Mesendoderm (in vitro differentiated cells): ENCODE data around the gene ZGPAT. TPM values are rescaled to one million over a fixed set of nuclear protein-coding genes. Genes with fewer than 3 reads are reported as not detected.
"Not testable (repeated sequence)": the region's sequence is repeated elsewhere in the genome, so short reads cannot be mapped to it uniquely, and the experiment has no call there.

Source experiments
- DNase-seq: peaks from one replicate; pipeline ENCODE4 v3.0.0; 2013
- H2AK5ac ChIP-seq: 2 replicates; pipeline ENCODE4 v1.6.1; 2013; ENCODE audit warnings: low read length, inconsistent platforms
- H2BK120ac ChIP-seq: 2 replicates; pipeline ENCODE4 v1.6.1; 2013; ENCODE audit warnings: low read depth, mild to moderate bottlenecking, low read length, moderate library complexity, mixed read lengths
- H2BK15ac ChIP-seq: replicated peaks from 2 replicates; pipeline ENCODE4 v1.6.1; 2013; ENCODE audit warnings: low read depth, mild to moderate bottlenecking, moderate library complexity
- H2BK5ac ChIP-seq: 2 replicates; pipeline ENCODE4 v1.6.1; 2013; ENCODE audit warnings: low read length, inconsistent platforms
- H3K18ac ChIP-seq: 2 replicates; pipeline ENCODE4 v1.6.1; 2013; ENCODE audit warnings: mild to moderate bottlenecking, low read length, mixed read lengths
- H3K23ac ChIP-seq: one replicate; pipeline ENCODE4 v1.6.1; 2013; ENCODE audit warnings: low read length
- H3K27ac ChIP-seq: 2 replicates; pipeline ENCODE4 v1.5.1; 2013; ENCODE audit warnings: low read depth, mild to moderate bottlenecking, inconsistent platforms, low read length, moderate library complexity
- H3K27me3 ChIP-seq: 2 replicates; pipeline ENCODE4 v1.6.1; 2013; ENCODE audit warnings: low read length, control low read depth, mild to moderate bottlenecking, inconsistent platforms; ENCODE audit not compliant: insufficient read depth, poor library complexity
- H3K36me3 ChIP-seq: 2 replicates; pipeline ENCODE4 v1.6.1; 2013; ENCODE audit warnings: low read length, inconsistent platforms; ENCODE audit not compliant: control insufficient read depth, insufficient read depth
- H3K4ac ChIP-seq: one replicate; pipeline ENCODE4 v1.6.1; 2013; ENCODE audit warnings: low read depth, mild to moderate bottlenecking, low read length, moderate library complexity
- H3K4me1 ChIP-seq: 2 replicates; pipeline ENCODE4 v1.6.1; 2013; ENCODE audit warnings: low read depth, low read length, inconsistent platforms; ENCODE audit not compliant: control insufficient read depth
- H3K4me2 ChIP-seq: 2 replicates; pipeline ENCODE4 v1.6.1; 2013; ENCODE audit warnings: low read length
- H3K4me3 ChIP-seq: 2 replicates; pipeline ENCODE4 v1.5.1; 2013; ENCODE audit warnings: mild to moderate bottlenecking, low read length
- H3K56ac ChIP-seq: one replicate; pipeline ENCODE4 v1.6.1; 2013; ENCODE audit warnings: low read length
- H3K79me1 ChIP-seq: 2 replicates; pipeline ENCODE4 v1.6.1; 2013; ENCODE audit warnings: low read length, inconsistent platforms
- H3K79me2 ChIP-seq: 2 replicates; pipeline ENCODE4 v1.6.1; 2013; ENCODE audit warnings: mild to moderate bottlenecking, low read length; ENCODE audit not compliant: control insufficient read depth, insufficient read depth
- H3K9ac ChIP-seq: 2 replicates; pipeline ENCODE4 v1.6.1; 2013; ENCODE audit warnings: low read length, inconsistent platforms
- H4K5ac ChIP-seq: one replicate; pipeline ENCODE4 v1.6.1; 2013; ENCODE audit warnings: low read length
- H4K8ac ChIP-seq: one replicate; pipeline ENCODE4 v1.6.1; 2013; ENCODE audit warnings: low read depth, mild to moderate bottlenecking, control low read depth, low read length, moderate library complexity
- WGBS: extraction: QIAGEN DNeasy Blood & Tissue Kit; methylation state at CpG from one replicate; pipeline ENCODE4 v1.1.7; 2013; ENCODE audit warnings: low lambda C conversion rate, missing lambda C conversion rate; ENCODE audit not compliant: insufficient coverage; ENCODE audit errors: extremely low coverage; 5-methylcytosine and 5-hydroxymethylcytosine counted together
- polyA plus RNA-seq, 2 experiments: library from polyadenylated mRNA; stranded (reverse); fragments of 200-250 nt; gene quantifications; one replicate each; pipeline ENCODE4 v1.2.3, GENCODE V29; 2013

Gene ZGPAT
- 12.3 TPM for polyA plus RNA-seq (2013, experiment 1 of 2)
- 12.2 TPM for polyA plus RNA-seq (2013, experiment 2 of 2)

GRCh38 chr20:63707558-63708300 is at the start of gene ZGPAT, which contains the start of gene ARFRP1:
ZGPAT (plus strand) TSS chr20:63708039; CDS start chr20:63708581, 542 bp downstream.
ARFRP1 (minus strand) TSS chr20:63707976; CDS start chr20:63707091, 885 bp downstream.
- Histone ChIP-seq H3K23ac (peak within 1 kb of the TSS; percentile 89), H3K9ac (peak within 1 kb of the TSS; percentile 88), H4K5ac (no peak within 1 kb of the TSS), H3K36me3 (peaks cover 6% of the 10 kb centered on the region), H2BK5ac (no peak within 1 kb of the TSS), H3K56ac (peak within 1 kb of the TSS; percentile 96), H3K4me1 (no peaks in the 10 kb centered on the region), H4K8ac (peak within 1 kb of the TSS; percentile 93), H3K79me2 (peaks cover 28% of the 10 kb centered on the region), H3K27ac (no peak within 1 kb of the TSS), H3K4me3 (peak within 1 kb of the TSS; percentile 80), H2BK15ac (no peak within 1 kb of the TSS), H3K4ac (no peak within 1 kb of the TSS), H2BK120ac (no peak within 1 kb of the TSS), H3K79me1 (peaks cover 18% of the 10 kb centered on the region), H3K27me3 (no peaks in the 10 kb centered on the region), H2AK5ac (no peak within 1 kb of the TSS), H3K4me2 (peak within 1 kb of the TSS; percentile 95), H3K18ac (peak within 1 kb of the TSS; percentile 63)
- peak; percentile 91 for DNase-seq
- WGBS = no CpG with 5 or more reads among the region's 98 CpGs

GRCh38 chr20:63658749-63659187 is 49.1 kb upstream of the ZGPAT start:
- no peak overlapping the region for H2BK120ac ChIP-seq

GRCh38 chr20:63659370-63659769 is 48.5 kb upstream of the ZGPAT start:
- no peak overlapping the region for H2BK5ac ChIP-seq
- H3K79me2 ChIP-seq = no peaks in the 10 kb centered on the region
- peaks cover 2% of the 10 kb centered on the region for H3K36me3 ChIP-seq
- H3K4ac ChIP-seq = no peak overlapping the region
- H3K23ac ChIP-seq = no peak overlapping the region
- H3K79me1 ChIP-seq = peaks cover 7% of the 10 kb centered on the region
- no peak overlapping the region for H4K5ac ChIP-seq
- no peak overlapping the region for H3K4me3 ChIP-seq
- peaks cover 2% of the 10 kb centered on the region for H3K4me1 ChIP-seq
- no peak overlapping the region for H4K8ac ChIP-seq
- peak; percentile 37 for DNase-seq
- H3K18ac ChIP-seq = no peak overlapping the region
- H2BK15ac ChIP-seq = no peak overlapping the region
- no peak overlapping the region for H2AK5ac ChIP-seq
- no peak overlapping the region for H2BK120ac ChIP-seq
- H3K27me3 ChIP-seq = no peaks in the 10 kb centered on the region
- peak overlapping the region; percentile 93 for H3K4me2 ChIP-seq
- peak overlapping the region; percentile 88 for H3K9ac ChIP-seq
- WGBS = no CpG with 5 or more reads among the region's 13 CpGs
- no peak overlapping the region for H3K27ac ChIP-seq
- peak overlapping the region; percentile 97 for H3K56ac ChIP-seq

More at GRCh38 chr20:63658749-63659187, 49.1 kb upstream of the ZGPAT start:
- H2BK5ac ChIP-seq = no peak overlapping the region
- no peak overlapping the region for H4K8ac ChIP-seq
- H3K36me3 ChIP-seq = peaks cover 2% of the 10 kb centered on the region
- WGBS = no CpG with 5 or more reads among the region's 25 CpGs
- no peak overlapping the region for H3K27ac ChIP-seq
- H3K23ac ChIP-seq = no peak overlapping the region
- H3K18ac ChIP-seq = no peak overlapping the region
- H3K4me1 ChIP-seq = peaks cover 5% of the 10 kb centered on the region
- H3K4me3 ChIP-seq = peak overlapping the region; percentile 98
- DNase-seq = no peak
- H3K4me2 ChIP-seq = peak overlapping the region; percentile 93
- H2AK5ac ChIP-seq = no peak overlapping the region
- H3K79me1 ChIP-seq = peaks cover 7% of the 10 kb centered on the region
- H2BK15ac ChIP-seq = no peak overlapping the region
- no peaks in the 10 kb centered on the region for H3K79me2 ChIP-seq
- H3K27me3 ChIP-seq = no peaks in the 10 kb centered on the region
- peak overlapping the region; percentile 88 for H3K9ac ChIP-seq
- no peak overlapping the region for H3K4ac ChIP-seq
- H4K5ac ChIP-seq = no peak overlapping the region
- H3K56ac ChIP-seq = peak overlapping the region; percentile 97

- H2BK15ac ChIP-seq, H3K27me3 ChIP-seq, H3K4me1 ChIP-seq, H2BK5ac ChIP-seq, H3K4ac ChIP-seq, DNase-seq, H4K5ac ChIP-seq, H3K56ac ChIP-seq, H3K4me3 ChIP-seq, H4K8ac ChIP-seq, H3K4me2 ChIP-seq, H3K9ac ChIP-seq, H3K79me1 ChIP-seq, H3K36me3 ChIP-seq, H3K79me2 ChIP-seq, H3K18ac ChIP-seq, H3K27ac ChIP-seq, H3K23ac ChIP-seq, H2AK5ac ChIP-seq, H2BK120ac ChIP-seq: not testable (repeated sequence)
- no CpG with 5 or more reads among the region's 10 CpGs for WGBS
Measured at GRCh38 chr20:63660174-63660573, 47.7 kb upstream of the ZGPAT start.

- Histone ChIP-seq H2BK5ac (no peak overlapping the region), H3K18ac (no peak overlapping the region), H3K56ac (no peak overlapping the region), H2AK5ac (no peak overlapping the region), H3K4ac (no peak overlapping the region), H4K5ac (no peak overlapping the region), H3K4me1 (peaks cover 2% of the 10 kb centered on the region), H3K4me2 (no peak overlapping the region), H3K4me3 (no peak overlapping the region), H3K27me3 (no peaks in the 10 kb centered on the region), H2BK15ac (no peak overlapping the region), H3K27ac (no peak overlapping the region), H2BK120ac (no peak overlapping the region), H3K23ac (no peak overlapping the region), H4K8ac (no peak overlapping the region), H3K36me3 (peaks cover 2% of the 10 kb centered on the region), H3K9ac (no peak overlapping the region), H3K79me2 (no peaks in the 10 kb centered on the region), H3K79me1 (peaks cover 7% of the 10 kb centered on the region)
- DNase-seq = no peak
- WGBS = no CpG with 5 or more reads among the region's 8 CpGs
Measured at GRCh38 chr20:63660622-63661021, 47.2 kb upstream of the ZGPAT start.
